ENCODE measurements around the gene HRAS.

The HRAS gene

DNA sequence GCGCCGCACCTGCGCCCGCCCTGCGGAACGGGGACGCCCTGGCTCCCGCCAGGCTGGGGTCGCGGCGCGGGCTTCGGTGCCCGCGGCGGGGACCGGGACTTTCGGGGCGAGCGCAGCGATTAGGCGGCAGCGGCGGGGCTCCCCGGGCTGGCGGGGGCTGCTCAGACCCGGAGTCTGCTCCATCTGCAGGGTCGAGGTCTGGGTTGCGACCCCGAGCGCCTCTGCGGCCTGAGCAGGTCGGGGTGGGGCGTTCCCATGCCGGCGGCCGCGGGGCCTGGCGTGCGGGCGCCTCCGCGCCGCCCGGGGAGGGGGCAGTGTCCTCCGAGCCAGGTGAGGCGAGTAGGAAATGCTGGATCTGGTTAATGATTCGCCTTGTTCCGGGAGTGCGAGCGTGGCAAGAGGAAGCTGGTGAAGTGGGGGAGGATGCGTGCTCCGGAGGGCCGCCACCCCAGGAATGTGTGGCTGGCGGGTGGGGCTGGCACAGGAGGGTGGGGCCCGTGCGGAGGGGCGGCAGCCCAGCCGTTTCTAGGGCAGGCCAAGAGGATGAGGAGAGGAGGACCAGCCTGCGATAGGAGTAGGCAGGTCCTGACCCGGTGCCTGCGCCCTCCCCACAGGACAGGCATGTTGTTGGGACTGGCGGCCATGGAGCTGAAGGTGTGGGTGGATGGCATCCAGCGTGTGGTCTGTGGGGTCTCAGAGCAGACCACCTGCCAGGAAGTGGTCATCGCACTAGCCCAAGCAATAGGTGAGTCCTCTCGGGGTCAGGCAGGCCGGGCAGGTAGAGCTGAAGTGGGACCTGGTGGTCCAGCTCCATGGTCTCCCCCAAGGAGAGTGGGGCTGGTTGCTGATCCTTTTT lies 26.0 kb upstream of the HRAS start:
- TF ChIP-seq POLR2A (IDR thresholded peaks at IDR 0.05; ENCODE audit: low read depth, low read length) = peak; percentile 24; the same call in 1 of the 2 replicates
- FAIRE-seq = no peak
- DNase-seq (ENCODE audit: insufficient read length, low spot score) = peak; percentile 93

DNA sequence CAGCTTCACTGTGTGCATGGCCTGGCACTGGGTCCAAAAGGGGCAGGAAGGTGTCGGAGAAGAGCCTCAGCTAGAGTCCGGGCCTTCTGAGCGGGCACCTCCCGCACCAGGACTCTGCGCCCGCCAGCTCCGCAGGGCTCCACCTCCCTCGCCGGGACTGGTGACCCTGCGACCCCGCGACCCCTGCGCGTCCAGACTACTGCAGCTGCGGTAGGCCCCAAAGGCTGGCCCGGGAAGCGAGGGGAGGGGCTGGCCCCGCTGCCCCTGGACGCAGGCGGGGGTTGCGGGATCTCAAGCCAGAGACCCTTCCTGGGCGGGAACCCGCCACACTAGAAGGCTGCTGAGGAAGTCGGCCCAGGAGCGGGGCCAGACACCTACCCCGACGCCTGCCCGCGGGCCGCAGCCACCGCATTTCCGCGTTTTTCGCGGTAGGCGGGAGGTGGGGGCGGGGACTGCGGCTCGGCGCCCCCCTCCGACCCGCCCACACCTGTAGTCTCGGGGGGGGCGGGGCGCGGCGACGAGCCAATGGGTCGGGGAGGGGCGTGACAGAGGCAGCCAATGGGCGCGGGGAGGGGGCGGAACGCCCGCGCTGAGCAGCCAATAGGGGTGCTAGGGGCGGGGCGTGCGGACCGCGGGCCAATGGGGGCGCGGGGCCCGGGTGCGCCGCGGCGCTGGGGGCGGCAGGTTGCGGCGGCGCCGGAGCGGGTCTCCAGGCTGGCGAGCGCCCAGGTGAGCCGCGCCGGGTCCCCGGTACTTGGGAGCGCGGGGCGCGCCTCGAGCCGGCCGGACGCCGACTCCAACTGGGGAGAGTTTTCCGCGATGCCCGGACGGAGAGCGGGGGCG lies 25.1 kb upstream of the HRAS start, which contains the start of the genes LMNTD2 and RASSF7:
Gene LMNTD2 (minus strand): TSS at position 434 of the 843 bp plus-strand sequence. CDS start 22 bp downstream, at position 412.
Gene RASSF7 (plus strand): TSS at position 666 of the 843 bp plus-strand sequence. CDS start 799 bp downstream, outside the sequence.
- no peak for FAIRE-seq
- peak; percentile 47; the same call in 1 of the 2 replicates for TF ChIP-seq POLR2A (IDR thresholded peaks at IDR 0.05; ENCODE audit: low read depth, low read length)

DNA sequence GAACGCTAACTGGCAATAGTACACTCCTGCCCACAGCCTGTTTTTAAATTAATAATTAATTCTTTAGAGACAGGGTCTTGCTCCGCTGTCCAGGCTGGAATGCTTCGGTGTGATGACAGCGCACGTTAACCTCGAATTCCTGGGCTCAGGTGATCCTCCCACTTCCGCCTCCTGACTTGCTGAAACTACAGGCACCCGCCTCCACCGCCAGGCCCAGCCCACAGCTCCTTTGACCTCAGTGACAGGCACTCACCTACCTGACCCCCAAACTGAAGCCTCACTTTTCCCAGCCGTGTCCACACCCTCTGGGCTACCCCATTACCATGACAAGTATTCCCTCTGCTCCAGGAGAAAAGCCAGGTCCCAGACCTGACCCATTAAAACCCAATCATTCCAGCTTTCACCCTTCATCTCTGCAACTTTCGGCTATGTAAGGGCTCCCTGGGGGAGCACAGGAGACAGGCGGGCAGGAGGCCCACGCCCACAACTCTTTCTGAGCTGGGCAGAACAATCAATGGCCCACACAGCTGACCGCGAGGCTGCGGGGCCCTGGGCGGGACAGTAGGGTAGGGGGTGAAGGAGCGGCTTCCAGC lies 24.4 kb upstream of the HRAS start:
- FAIRE-seq (no peak), DNase-seq (ENCODE audit: insufficient read length, low spot score) (peak; percentile 66)
- no peak for TF ChIP-seq POLR2A (IDR thresholded peaks at IDR 0.05; ENCODE audit: low read depth, low read length)

More for the DNA sequence above, 25.1 kb upstream of the HRAS start, which contains the start of the genes LMNTD2 and RASSF7:
- peak; percentile 97 for DNase-seq (ENCODE audit: insufficient read length, low spot score)

DNA sequence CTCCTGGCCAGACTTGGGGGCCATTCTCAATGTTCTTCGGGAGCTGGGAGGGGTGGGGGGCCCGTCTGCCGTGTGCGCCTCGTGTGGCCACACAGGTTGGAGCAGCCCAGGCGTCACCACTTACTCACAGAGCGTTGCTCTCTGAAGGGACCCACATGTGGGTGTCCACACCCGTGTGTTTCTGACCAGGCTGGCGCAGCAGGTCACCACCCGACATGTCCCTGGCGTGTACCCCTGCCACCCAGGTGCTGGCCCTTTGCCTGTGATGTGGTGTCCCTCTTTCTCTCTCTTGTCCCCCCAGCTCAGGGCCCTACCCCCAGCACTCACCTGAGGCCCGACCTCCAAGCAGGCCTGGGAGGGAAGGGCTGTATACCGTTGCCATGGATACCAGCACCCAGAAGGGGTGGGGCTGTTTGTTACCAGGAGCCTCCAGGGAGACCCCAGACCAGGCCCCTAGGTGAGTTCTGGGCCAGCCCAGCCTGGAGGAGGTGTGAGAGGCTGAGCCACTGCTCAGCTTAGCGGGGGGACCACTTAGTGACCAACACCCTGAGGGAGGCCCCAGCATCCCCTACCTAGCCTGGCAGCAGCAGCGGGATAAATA lies 23.7 kb upstream of the HRAS start:
- no peak for DNase-seq (ENCODE audit: insufficient read length, low spot score)
- FAIRE-seq = no peak
- TF ChIP-seq POLR2A (IDR thresholded peaks at IDR 0.05; ENCODE audit: low read depth, low read length) = no peak

DNA sequence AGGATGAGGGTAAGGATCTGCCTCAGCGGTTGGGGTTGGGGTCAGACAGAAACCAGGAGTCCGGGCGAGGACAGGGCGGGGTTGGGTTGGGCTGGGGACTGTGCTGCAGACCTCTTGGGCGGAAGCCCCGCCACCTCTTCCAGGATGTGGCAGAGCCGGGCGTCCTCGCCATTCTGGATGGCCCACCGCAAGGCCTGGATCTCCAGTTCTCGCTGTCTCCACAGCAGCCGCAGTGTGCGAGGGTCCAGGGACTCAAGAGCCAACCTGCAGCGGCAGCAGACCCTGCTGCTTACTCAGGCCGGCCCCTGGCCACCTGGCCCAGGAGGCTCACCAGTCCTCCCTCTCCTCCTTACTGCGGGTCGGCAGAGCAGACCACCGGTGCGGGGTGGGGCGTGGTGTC lies 23.1 kb upstream of the HRAS start:
- DNase-seq (ENCODE audit: insufficient read length, low spot score) = no peak
- no peak for TF ChIP-seq POLR2A (IDR thresholded peaks at IDR 0.05; ENCODE audit: low read depth, low read length)
- no peak for FAIRE-seq

DNA sequence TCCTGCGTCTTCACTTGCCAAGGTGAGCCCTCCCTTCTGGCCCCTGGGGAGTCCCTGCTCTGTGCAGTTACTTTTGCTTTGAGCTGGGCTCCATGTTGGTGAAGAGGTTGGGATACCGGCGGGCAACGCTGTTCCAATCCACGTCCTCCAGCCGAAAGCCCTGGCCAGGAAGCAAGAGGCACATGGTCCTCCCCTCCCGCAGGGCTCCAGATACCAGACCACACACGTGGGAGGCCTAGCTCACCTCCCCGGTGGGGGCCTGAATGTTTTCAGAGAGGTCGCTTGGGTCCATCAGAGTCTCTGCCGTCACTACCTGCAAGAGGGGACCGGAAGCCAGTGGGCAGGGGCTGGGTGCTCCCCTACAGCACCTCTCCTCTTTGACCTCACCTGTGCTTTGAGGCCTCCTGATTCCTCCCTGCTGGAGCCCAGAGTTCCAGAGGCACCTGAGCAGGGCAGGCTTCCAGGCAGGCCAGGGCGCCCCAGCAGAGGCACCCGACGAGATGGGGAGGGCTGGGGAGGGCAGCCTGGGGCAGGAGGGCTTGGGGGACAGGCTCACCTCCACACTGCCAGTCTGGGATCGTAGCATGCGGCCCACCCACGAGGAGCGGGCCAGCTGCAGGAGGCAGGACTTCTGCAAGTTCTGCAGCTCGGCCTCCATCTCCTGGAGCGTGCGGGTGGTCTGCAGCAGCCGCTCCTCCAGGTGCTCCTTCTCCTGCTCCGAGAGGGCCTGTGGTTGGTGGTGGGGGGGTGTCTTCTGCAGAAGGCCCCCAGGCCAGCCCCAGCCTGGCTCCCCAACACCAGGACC lies 22.2 kb upstream of the HRAS start:
- DNase-seq (ENCODE audit: insufficient read length, low spot score) = no peak
- no peak for TF ChIP-seq POLR2A (IDR thresholded peaks at IDR 0.05; ENCODE audit: low read depth, low read length)
- FAIRE-seq = no peak

DNA sequence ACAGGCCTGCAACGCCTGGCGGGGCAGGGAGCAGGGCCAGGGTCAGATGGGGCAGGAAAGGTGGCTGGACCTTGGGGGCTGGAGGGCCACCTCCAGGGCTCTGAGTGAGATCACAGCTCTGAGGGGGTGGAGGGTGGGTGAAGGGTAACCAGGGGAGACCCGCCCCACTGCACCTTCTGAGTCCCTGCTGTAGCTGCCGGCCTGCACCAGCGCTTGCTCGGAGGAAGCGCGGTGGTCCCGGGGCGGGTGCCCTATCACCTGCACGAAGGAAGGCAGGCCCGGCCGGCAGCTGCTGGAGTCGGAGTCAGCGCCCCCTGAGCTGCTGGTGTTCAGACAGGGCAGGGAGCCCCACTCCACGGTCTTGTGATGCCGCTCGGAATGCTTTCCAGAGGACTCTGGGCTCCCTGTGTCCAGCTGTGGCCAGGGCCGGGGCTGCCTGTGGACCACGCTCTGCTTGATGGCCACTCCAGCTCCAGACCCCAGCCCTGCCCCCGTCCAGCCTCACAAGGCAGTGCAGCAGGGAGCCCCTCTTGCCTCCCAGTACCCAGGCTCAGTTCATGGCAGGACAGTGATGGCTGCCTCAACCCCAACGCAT lies 21.4 kb upstream of the HRAS start:
- DNase-seq (ENCODE audit: insufficient read length, low spot score) (no peak), FAIRE-seq (no peak)
- no peak for TF ChIP-seq POLR2A (IDR thresholded peaks at IDR 0.05; ENCODE audit: low read depth, low read length)

DNA sequence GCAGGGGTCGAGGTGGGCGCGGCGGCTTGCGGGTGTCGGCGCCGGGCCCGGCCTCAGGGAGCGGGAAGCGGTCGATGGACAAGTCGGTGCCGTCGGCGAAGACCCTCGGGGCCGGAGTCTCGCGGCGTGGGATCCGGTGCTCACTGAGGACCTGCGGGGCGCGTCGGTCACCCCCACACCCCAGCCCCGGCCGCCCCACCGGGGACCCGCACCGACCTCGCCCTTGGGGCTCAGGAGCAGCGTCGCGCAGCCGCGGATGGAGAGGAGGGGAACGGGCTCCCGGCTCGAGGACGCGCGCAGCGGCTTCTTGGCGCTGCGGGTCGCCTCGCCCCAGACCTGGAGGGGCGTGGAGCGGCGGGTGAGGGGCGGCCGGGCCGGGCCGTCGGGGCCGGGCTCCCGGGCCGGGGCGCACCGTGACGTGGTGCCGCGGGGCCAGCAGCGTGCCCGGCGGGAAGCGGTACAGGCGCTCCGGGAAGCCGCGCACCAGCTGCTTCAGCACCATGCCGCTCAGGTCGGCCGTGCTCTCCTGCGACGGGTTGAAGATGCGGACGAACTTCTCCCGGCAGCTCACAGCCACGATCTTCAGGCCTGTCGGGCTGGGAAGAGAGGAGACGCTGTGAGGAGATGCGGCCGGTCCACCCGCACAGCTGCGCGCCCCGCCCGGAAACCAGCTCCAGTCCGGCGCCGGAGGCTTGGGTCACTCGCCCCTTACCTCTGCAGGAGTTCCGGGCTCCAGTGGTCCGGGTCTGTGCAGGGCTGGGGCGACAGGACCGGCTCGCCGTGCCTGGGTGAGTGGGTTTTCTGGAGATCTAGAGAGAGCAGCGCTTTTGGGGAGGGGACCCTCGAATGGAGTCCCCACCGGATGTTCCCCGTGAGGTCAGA lies 20.6 kb upstream of the HRAS start:
- FAIRE-seq = no peak
- no peak for DNase-seq (ENCODE audit: insufficient read length, low spot score)
- TF ChIP-seq POLR2A (IDR thresholded peaks at IDR 0.05; ENCODE audit: low read depth, low read length) = no peak

DNA sequence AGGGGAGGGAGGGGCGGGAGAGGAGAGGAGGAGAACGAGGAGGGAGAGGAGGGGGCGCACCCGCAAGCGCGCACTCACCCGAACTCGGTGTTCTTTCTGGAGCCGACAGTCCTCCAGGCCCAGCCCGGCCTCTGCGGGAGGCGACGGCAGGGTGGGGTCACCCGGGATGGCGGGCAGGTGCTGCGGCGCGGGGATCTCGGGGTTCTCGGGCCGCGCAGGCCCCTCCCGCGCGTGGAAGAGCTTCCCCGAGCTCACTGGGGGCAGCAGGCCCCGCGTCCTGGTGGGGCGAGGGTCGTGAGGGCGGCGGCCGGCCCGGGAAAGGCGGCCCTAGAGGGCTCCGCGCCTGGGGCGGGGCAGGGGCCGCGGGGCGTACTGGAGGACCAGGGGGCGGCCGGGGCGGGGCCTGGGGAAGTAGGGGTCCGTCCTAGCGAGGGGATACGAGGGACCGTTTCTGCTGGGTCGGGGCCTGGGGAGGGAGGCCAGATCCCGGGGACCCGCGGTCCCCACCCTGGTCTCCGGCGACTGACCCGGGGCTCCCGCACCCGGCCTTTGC lies 19.9 kb upstream of the HRAS start:
- no peak for DNase-seq (ENCODE audit: insufficient read length, low spot score)
- no peak for TF ChIP-seq POLR2A (IDR thresholded peaks at IDR 0.05; ENCODE audit: low read depth, low read length)
- FAIRE-seq = no peak

DNA sequence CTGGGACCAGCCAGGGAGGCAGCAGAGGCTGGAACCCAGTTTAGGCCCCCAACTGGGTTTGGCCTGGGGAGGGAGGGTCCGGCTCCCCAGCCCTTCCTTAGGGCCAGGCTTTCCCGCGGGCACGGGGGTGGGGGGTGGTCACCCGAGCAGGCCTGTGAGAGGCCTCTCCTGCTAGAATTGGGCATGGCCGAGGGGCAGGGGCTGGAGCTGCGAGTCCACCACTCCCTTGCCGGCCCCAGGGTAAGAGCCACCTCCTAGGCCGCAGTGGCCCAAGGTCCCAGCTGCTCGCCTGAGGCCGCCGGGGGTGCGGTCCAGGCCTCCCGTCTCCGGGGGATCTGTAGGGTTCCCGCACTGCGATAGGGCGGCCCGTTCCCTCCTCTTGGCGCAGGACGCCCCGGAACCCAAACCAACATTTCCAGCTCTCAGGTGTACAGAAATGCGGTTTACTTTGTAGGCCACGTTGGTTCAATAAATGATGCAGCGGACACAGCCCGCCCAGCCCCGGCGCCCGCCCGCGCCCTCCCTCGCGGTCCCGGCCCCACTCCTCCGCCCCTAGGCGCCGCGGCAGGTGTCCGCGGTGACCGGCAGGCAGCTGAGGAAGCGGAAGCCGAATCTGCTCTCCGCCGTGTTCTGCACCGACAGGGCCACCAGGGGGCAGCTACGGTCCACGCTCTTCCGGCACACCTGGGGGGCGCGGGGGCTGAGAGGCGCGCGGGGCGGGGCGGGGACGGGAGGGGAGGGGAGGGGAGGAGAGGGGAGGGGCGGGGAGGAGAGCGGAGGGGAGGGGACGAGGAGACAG lies 19.3 kb upstream of the HRAS start:
- FAIRE-seq = no peak
- TF ChIP-seq POLR2A (IDR thresholded peaks at IDR 0.05; ENCODE audit: low read depth, low read length) = no peak
- DNase-seq (ENCODE audit: insufficient read length, low spot score) = peak; percentile 92

DNA sequence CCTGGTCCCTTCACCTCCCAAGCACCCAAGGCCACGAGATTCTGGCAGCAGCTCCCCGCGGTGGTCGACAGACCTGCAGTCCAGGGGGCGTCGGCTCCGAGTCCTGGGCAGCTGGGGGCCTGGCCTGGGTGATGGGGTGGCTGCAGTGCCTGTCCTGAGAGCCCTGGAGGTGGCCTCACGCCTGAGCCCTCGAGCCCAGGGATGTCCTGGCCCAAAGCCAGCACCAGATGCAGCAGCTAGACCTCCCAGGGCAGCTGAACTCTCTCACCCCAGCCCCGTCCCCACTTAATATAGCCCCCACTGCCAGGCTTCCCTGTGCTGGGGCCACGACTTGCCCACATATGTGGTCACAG lies 18.6 kb upstream of the HRAS start:
- no peak for DNase-seq (ENCODE audit: insufficient read length, low spot score)
- TF ChIP-seq POLR2A (IDR thresholded peaks at IDR 0.05; ENCODE audit: low read depth, low read length) = no peak
- FAIRE-seq = no peak

Measured in H54 (cell line).